Ovary (tissue), 3 donors: ENCODE results near the gene GSTM4.
"Not testable (repeated sequence)": the region's sequence is repeated elsewhere in the genome, so short reads cannot be mapped to it uniquely, and the experiment has no call there.

Experiments
- CTCF ChIP-seq, 3 donors: fragments of 450-650 bp in 2 of 3; fragments of 200-600 bp in 1 of 3; IDR thresholded peaks; one replicate each; pipeline versions ENCODE4 v1.5.1 to v1.8.0; 2016 to 2022; ENCODE audit warnings: antibody characterized with exemption in 3 of 3, mild to moderate bottlenecking in 1 of 3
- EP300 ChIP-seq: sonication (generic); formaldehyde crosslinking; IDR thresholded peaks from one replicate; pipeline ENCODE4 v1.6.1; 2017; ENCODE audit warnings: antibody characterized with exemption
- POLR2A ChIP-seq: fragments of 450-650 bp; IDR thresholded peaks from one replicate; pipeline ENCODE4 v1.6.1; 2017; ENCODE audit warnings: antibody characterized with exemption, mild to moderate bottlenecking, moderate library complexity
- donor health status: DM: no; HTN: no; CAD: no.

GRCh38 chr1:109708949-109709348 is 53.0 kb downstream of the GSTM4 start:
- not testable (repeated sequence) for TF ChIP-seq CTCF (IDR thresholded peaks at IDR 0.05); EP300; POLR2A
